Heart left ventricle (tissue), 13 donors: ENCODE results near the gene PMM2.

ENCODE experiments used
- CTCF ChIP-seq, 12 donors: fragments of 200-600 bp; sonication (generic) in 4 of 12; IDR thresholded peaks; one replicate each; pipeline versions ENCODE4 v1.5.0 to v1.8.0; 2018 to 2022; ENCODE audit warnings: antibody characterized with exemption in 12 of 12, mild to moderate bottlenecking in 5 of 12
- POLR2A ChIP-seq, 2 donors: fragments of 450-650 bp; IDR thresholded peaks; one replicate each; pipeline ENCODE4 v1.6.1; 2017; ENCODE audit warnings: antibody characterized with exemption in 2 of 2, mild to moderate bottlenecking in 2 of 2, moderate library complexity in 2 of 2
- donor health status: ischemic (EF 13 %, LVEDD 7.1; RV severe dilation, severe dysfunction).
- donor health status: DM: no; HTN: yes; CAD: no.
- donor health status: DM: no; HTN: no; CAD: no.
- donor health status: ischemic (EF 25% LVEDD 6.9; RV normal size, moderate dysfunction).
- donor health status: ischemic (EF 25% LVEDD 5.7; RV mildly dilated, moderate dysfunction).
- donor health status: ischemic (EF 35%, LVEDD 5.7; RV mildly dilated, moderate dysfunction).
- donor health status: nonischemic (EF 11% LVEDD 7.7; RV severe dilation, severe dysfunction).
- donor health status: DM: yes; HTN: yes; CAD: no.
- donor health status: PGD.
- donor health status: ischemic (EF 29% LVEDD 5.4; RV normal size, mild dysfunction).
- donor health status: nonischemic (EF 23%, LVEDD 6.1; RV moderate dilation, normal function).

- TF ChIP-seq CTCF (IDR thresholded peaks at IDR 0.05) (no peak), POLR2A (IDR thresholded peaks at IDR 0.05) (no peak)
Observed at GRCh38 chr16:8874388-8874787, 76.7 kb downstream of the PMM2 start.
